ENCODE measurements around the gene KLHL20. TPM values are rescaled to one million over a fixed set of nuclear protein-coding genes. Genes with fewer than 3 reads are reported as not detected.
"Not testable (repeated sequence)": the region's sequence is repeated elsewhere in the genome, so short reads cannot be mapped to it uniquely, and the experiment has no call there.

KLHL20 gene
- total and polyA plus RNA-seq, 2 donors from 2014 or later, result 6.2 to 23.5 TPM

DNA sequence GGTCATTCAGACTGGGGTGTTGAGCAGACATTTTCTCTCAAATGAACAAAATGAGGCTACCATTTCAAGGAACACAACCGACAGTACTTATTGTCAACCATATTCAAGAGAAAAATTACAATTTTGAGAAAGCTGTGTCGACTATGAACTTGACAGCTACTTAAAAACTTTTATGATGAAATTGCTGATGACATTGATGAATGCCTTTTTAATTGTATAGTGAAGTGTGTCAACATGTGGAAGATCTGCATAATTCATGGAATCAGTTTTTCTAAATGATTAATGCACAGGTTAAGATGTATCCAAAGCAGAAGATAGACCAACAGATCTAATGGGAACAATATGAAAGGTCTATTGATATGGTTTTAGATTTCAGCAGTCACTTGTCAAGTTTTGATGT lies 75.1 kb downstream of the KLHL20 start:
- intact Hi-C loops (cut with DNase I), result no loop called here
- no peak for FAIRE-seq
- Histone ChIP-seq H3K36me3 (ENCODE audit: control insufficient read depth in 2 of 3, insufficient read depth in 3 of 3, low read length in 3 of 3) (peaks cover 0 to 9% (median 2%) of the 10 kb centered on the region in 3 donors), H3K9me3 (ENCODE audit: control insufficient read depth in 2 of 3, insufficient read depth in 1 of 3, low read length in 3 of 3) (no peaks in the 10 kb centered on the region), H3K4me3 (ENCODE audit: low read length in 3 of 3) (no peak overlapping the region), H3K27ac (ENCODE audit: low read depth in 2 of 2, low read length in 2 of 2) (no peak overlapping the region), H3K4me1 (ENCODE audit: control insufficient read depth in 2 of 3, insufficient read depth in 2 of 3, low read depth in 1 of 3, low read length in 3 of 3) (no peaks in the 10 kb centered on the region), H3K9ac (ENCODE audit: low read length in 3 of 3) (no peak overlapping the region), H3K27me3 (ENCODE audit: control insufficient read depth, insufficient read depth, low read length) (no peaks in the 10 kb centered on the region)
- TF ChIP-seq, protein P1, sequence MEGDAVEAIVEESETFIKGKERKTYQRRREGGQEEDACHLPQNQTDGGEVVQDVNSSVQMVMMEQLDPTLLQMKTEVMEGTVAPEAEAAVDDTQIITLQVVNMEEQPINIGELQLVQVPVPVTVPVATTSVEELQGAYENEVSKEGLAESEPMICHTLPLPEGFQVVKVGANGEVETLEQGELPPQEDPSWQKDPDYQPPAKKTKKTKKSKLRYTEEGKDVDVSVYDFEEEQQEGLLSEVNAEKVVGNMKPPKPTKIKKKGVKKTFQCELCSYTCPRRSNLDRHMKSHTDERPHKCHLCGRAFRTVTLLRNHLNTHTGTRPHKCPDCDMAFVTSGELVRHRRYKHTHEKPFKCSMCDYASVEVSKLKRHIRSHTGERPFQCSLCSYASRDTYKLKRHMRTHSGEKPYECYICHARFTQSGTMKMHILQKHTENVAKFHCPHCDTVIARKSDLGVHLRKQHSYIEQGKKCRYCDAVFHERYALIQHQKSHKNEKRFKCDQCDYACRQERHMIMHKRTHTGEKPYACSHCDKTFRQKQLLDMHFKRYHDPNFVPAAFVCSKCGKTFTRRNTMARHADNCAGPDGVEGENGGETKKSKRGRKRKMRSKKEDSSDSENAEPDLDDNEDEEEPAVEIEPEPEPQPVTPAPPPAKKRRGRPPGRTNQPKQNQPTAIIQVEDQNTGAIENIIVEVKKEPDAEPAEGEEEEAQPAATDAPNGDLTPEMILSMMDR (IDR thresholded peaks at IDR 0.05; ENCODE audit: borderline replicate concordance, extremely low read depth, insufficient read depth), result no peak
- DNase-seq, result no peak

DNA sequence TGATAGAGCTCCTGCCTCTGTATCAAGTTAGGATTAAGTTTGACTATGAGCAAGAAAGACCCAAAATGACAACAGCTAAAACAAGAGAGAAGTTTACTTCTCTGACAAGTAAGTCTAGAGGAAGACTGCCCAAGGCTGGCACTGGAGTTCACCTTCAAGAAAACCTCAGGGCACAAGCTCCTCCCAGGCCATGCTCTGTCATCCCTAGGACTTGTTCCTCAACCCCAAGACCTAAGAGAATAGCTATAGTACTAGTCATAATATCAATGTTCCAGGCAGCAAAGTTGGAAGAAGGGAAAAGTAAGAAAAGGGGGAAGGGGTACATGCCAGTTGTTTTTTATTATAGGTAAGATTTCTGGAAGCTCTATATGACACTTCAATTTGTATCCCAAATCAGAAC lies 83.3 kb downstream of the KLHL20 start:
- Histone ChIP-seq H3K4me1 (ENCODE audit: control insufficient read depth in 2 of 3, insufficient read depth in 2 of 3, low read depth in 1 of 3, low read length in 3 of 3) (no peaks in the 10 kb centered on the region), H3K27ac (ENCODE audit: low read depth in 2 of 2, low read length in 2 of 2) (no peak overlapping the region), H3K9ac (ENCODE audit: low read length in 3 of 3) (no peak overlapping the region), H3K36me3 (ENCODE audit: control insufficient read depth in 2 of 3, insufficient read depth in 3 of 3, low read length in 3 of 3) (no peaks in the 10 kb centered on the region), H3K4me3 (ENCODE audit: low read length in 3 of 3) (no peak overlapping the region), H3K9me3 (ENCODE audit: control insufficient read depth in 2 of 3, insufficient read depth in 1 of 3, low read length in 3 of 3) (no peaks in the 10 kb centered on the region), H3K27me3 (ENCODE audit: control insufficient read depth, insufficient read depth, low read length) (no peaks in the 10 kb centered on the region)
- TF ChIP-seq, protein P1 (IDR thresholded peaks at IDR 0.05; ENCODE audit: borderline replicate concordance, extremely low read depth, insufficient read depth), result no peak
- no peak for FAIRE-seq
- intact Hi-C loops (cut with DNase I), result no loop called here
- DNase-seq, result no peak

DNA sequence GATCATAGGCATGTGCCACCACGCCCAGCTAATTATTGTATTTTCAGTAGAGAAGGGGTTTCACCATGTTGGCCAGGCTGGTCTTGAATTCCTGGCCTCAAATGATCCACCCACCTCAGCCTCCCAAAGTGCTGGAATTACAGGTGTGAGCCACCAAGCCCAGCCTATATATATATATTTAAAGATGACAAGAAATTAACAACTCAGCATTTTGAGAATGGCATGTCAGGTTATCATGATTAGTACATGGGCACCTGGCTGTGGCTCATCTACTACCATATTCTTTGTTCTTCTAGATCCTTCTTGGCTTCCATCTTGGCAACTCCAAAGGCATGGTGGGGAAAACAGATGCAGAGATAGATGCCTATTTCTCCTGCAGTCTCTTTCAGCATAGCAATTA lies 85.2 kb downstream of the KLHL20 start:
- H3K4me1 ChIP-seq (ENCODE audit: control insufficient read depth in 2 of 3, insufficient read depth in 2 of 3, low read depth in 1 of 3, low read length in 3 of 3); H3K9me3 ChIP-seq (ENCODE audit: control insufficient read depth in 2 of 3, insufficient read depth in 1 of 3, low read length in 3 of 3); DNase-seq; intact Hi-C loops (cut with DNase I); H3K27me3 ChIP-seq (ENCODE audit: control insufficient read depth, insufficient read depth, low read length); H3K4me3 ChIP-seq (ENCODE audit: low read length in 3 of 3); H3K9ac ChIP-seq (ENCODE audit: low read length in 3 of 3); H3K36me3 ChIP-seq (ENCODE audit: control insufficient read depth in 2 of 3, insufficient read depth in 3 of 3, low read length in 3 of 3); FAIRE-seq; H3K27ac ChIP-seq (ENCODE audit: low read depth in 2 of 2, low read length in 2 of 2): not testable (repeated sequence)

DNA sequence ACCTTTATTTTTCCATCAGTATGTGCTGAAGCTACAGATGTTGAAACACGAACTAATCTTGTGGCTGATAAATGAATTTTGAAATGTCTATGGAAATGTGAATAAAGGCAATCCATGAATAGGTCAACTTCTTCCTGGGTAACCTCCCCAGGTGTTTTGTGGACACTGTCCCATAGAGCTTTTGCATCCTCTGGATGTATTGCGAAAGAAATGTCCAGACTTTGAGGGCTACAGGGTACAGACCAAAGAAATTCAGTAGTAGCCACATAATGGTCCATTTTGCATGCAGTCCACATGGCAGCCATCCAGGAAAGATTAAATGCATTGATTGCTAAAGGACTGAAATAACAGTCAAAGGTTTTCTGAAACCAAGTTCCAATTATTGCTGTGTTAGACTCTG lies 88.2 kb downstream of the KLHL20 start:
- H3K27me3 ChIP-seq (ENCODE audit: control insufficient read depth, insufficient read depth, low read length), result no peaks in the 10 kb centered on the region
- TF ChIP-seq, protein P1 (IDR thresholded peaks at IDR 0.05; ENCODE audit: borderline replicate concordance, extremely low read depth, insufficient read depth), result no peak
- no peaks in the 10 kb centered on the region for H3K36me3 ChIP-seq (ENCODE audit: control insufficient read depth in 2 of 3, insufficient read depth in 3 of 3, low read length in 3 of 3)
- intact Hi-C loops (cut with DNase I), result no loop called here
- no peaks in the 10 kb centered on the region for H3K4me1 ChIP-seq (ENCODE audit: control insufficient read depth in 2 of 3, insufficient read depth in 2 of 3, low read depth in 1 of 3, low read length in 3 of 3)
- H3K9ac ChIP-seq (ENCODE audit: low read length in 3 of 3), result no peak overlapping the region
- H3K27ac ChIP-seq (ENCODE audit: low read depth in 2 of 2, low read length in 2 of 2), result no peak overlapping the region
- no peak overlapping the region for H3K4me3 ChIP-seq (ENCODE audit: low read length in 3 of 3)
- DNase-seq, result no peak
- no peaks in the 10 kb centered on the region for H3K9me3 ChIP-seq (ENCODE audit: control insufficient read depth in 2 of 3, insufficient read depth in 1 of 3, low read length in 3 of 3)
- FAIRE-seq, result no peak

DNA sequence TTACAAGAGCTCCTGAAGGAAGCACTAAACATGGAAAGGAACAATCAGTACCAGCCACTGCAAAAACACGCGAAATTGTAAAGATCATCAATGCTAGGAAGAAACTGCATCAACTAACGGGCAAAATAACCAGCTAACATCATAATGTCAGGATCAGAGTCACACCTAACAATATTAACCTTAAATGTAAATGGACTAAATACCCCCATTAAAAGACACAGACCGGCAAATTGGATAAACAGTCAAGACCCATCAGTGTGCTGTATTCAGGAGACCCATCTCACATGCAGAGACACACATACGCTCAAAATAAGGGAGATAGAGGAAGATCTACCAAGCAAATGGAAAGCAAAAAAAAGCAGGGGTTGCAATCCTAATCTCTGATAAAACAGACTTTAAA lies 98.9 kb downstream of the KLHL20 start:
- intact Hi-C loops (cut with DNase I); DNase-seq; H3K4me3 ChIP-seq (ENCODE audit: low read length in 3 of 3); H3K4me1 ChIP-seq (ENCODE audit: control insufficient read depth in 2 of 3, insufficient read depth in 2 of 3, low read depth in 1 of 3, low read length in 3 of 3); H3K27me3 ChIP-seq (ENCODE audit: control insufficient read depth, insufficient read depth, low read length); FAIRE-seq; H3K9me3 ChIP-seq (ENCODE audit: control insufficient read depth in 2 of 3, insufficient read depth in 1 of 3, low read length in 3 of 3); H3K9ac ChIP-seq (ENCODE audit: low read length in 3 of 3); H3K36me3 ChIP-seq (ENCODE audit: control insufficient read depth in 2 of 3, insufficient read depth in 3 of 3, low read length in 3 of 3); H3K27ac ChIP-seq (ENCODE audit: low read depth in 2 of 2, low read length in 2 of 2): not testable (repeated sequence)

Data from kidney (tissue), 14 donors.